Measurements from ENCODE around the gene SLC3A2.
"Not testable (repeated sequence)": the region's sequence is repeated elsewhere in the genome, so short reads cannot be mapped to it uniquely, and the experiment has no call there.

SLC3A2 gene

GRCh38 chr11:62928011-62928410 lies 47.3 kb downstream of the SLC3A2 start:
- H3K36me3 ChIP-seq (ENCODE audit: control insufficient read depth in 5 of 5, insufficient read depth in 5 of 5, low read length in 5 of 5): no peaks in the 10 kb centered on the region
- H3K27me3 ChIP-seq (ENCODE audit: control insufficient read depth in 5 of 5, insufficient read depth in 4 of 5, low read length in 5 of 5): peaks cover 31 to 60% (median 40%) of the 10 kb centered on the region in 5 donors

GRCh38 chr11:62930157-62930556 lies 49.5 kb downstream of the SLC3A2 start:
- peaks cover 3 to 17% (median 14%) of the 10 kb centered on the region in 5 donors for H3K4me1 ChIP-seq (ENCODE audit: control insufficient read depth in 5 of 5, insufficient read depth in 5 of 5, low read length in 5 of 5)
- H3K27ac ChIP-seq (ENCODE audit: low read depth, low read length): no peak overlapping the region
- no peaks in the 10 kb centered on the region for H3K9me3 ChIP-seq (ENCODE audit: control insufficient read depth in 5 of 5, low read length in 5 of 5)
- H3K4me3 ChIP-seq (ENCODE audit: low read depth in 1 of 5, low read length in 5 of 5): no peak overlapping the region
- peaks cover 26 to 47% (median 28%) of the 10 kb centered on the region in 5 donors for H3K27me3 ChIP-seq (ENCODE audit: control insufficient read depth in 5 of 5, insufficient read depth in 4 of 5, low read length in 5 of 5)
- H3K36me3 ChIP-seq (ENCODE audit: control insufficient read depth in 5 of 5, insufficient read depth in 5 of 5, low read length in 5 of 5): no peaks in the 10 kb centered on the region
- H3K9ac ChIP-seq (ENCODE audit: low read length in 5 of 5): no peak overlapping the region

More at GRCh38 chr11:62928011-62928410, 47.3 kb downstream of the SLC3A2 start:
- Histone ChIP-seq H3K9me3 (ENCODE audit: control insufficient read depth in 5 of 5, low read length in 5 of 5) (no peaks in the 10 kb centered on the region), H3K27ac (ENCODE audit: low read depth, low read length) (no peak overlapping the region), H3K4me3 (ENCODE audit: low read depth in 1 of 5, low read length in 5 of 5) (no peak overlapping the region), H3K4me1 (ENCODE audit: control insufficient read depth in 5 of 5, insufficient read depth in 5 of 5, low read length in 5 of 5) (peaks cover 3 to 28% (median 25%) of the 10 kb centered on the region in 5 donors), H3K9ac (ENCODE audit: low read length in 5 of 5) (no peak overlapping the region)

GRCh38 chr11:62930666-62931065 lies 50.0 kb downstream of the SLC3A2 start:
- Histone ChIP-seq H3K9me3 (ENCODE audit: control insufficient read depth in 5 of 5, low read length in 5 of 5) (no peaks in the 10 kb centered on the region), H3K4me3 (ENCODE audit: low read depth in 1 of 5, low read length in 5 of 5) (no peak overlapping the region), H3K27me3 (ENCODE audit: control insufficient read depth in 5 of 5, insufficient read depth in 4 of 5, low read length in 5 of 5) (peaks cover 21 to 42% (median 23%) of the 10 kb centered on the region in 5 donors), H3K4me1 (ENCODE audit: control insufficient read depth in 5 of 5, insufficient read depth in 5 of 5, low read length in 5 of 5) (peaks cover 3 to 14% (median 13%) of the 10 kb centered on the region in 5 donors), H3K9ac (ENCODE audit: low read length in 5 of 5) (no peak overlapping the region), H3K27ac (ENCODE audit: low read depth, low read length) (no peak overlapping the region), H3K36me3 (ENCODE audit: control insufficient read depth in 5 of 5, insufficient read depth in 5 of 5, low read length in 5 of 5) (no peaks in the 10 kb centered on the region)

GRCh38 chr11:62931499-62932278 lies 51.0 kb downstream of the SLC3A2 start:
- no peak overlapping the region for H3K9ac ChIP-seq (ENCODE audit: low read length in 5 of 5)
- H3K27me3 ChIP-seq (ENCODE audit: control insufficient read depth in 5 of 5, insufficient read depth in 4 of 5, low read length in 5 of 5): peaks cover 12 to 32% (median 15%) of the 10 kb centered on the region in 5 donors
- no peaks in the 10 kb centered on the region for H3K36me3 ChIP-seq (ENCODE audit: control insufficient read depth in 5 of 5, insufficient read depth in 5 of 5, low read length in 5 of 5)
- no peak overlapping the region for H3K4me3 ChIP-seq (ENCODE audit: low read depth in 1 of 5, low read length in 5 of 5)
- no peaks in the 10 kb centered on the region for H3K9me3 ChIP-seq (ENCODE audit: control insufficient read depth in 5 of 5, low read length in 5 of 5)
- peaks cover 0 to 3% (median 3%) of the 10 kb centered on the region in 5 donors for H3K4me1 ChIP-seq (ENCODE audit: control insufficient read depth in 5 of 5, insufficient read depth in 5 of 5, low read length in 5 of 5)
- no peak overlapping the region for H3K27ac ChIP-seq (ENCODE audit: low read depth, low read length)

GRCh38 chr11:62933285-62933684 lies 52.6 kb downstream of the SLC3A2 start:
- Histone ChIP-seq H3K36me3 (ENCODE audit: control insufficient read depth in 5 of 5, insufficient read depth in 5 of 5, low read length in 5 of 5) (no peaks in the 10 kb centered on the region), H3K27ac (ENCODE audit: low read depth, low read length) (no peak overlapping the region), H3K4me3 (ENCODE audit: low read depth in 1 of 5, low read length in 5 of 5) (no peak overlapping the region), H3K9ac (ENCODE audit: low read length in 5 of 5) (no peak overlapping the region), H3K4me1 (ENCODE audit: control insufficient read depth in 5 of 5, insufficient read depth in 5 of 5, low read length in 5 of 5) (no peaks in the 10 kb centered on the region), H3K27me3 (ENCODE audit: control insufficient read depth in 5 of 5, insufficient read depth in 4 of 5, low read length in 5 of 5) (peaks cover 0 to 17% (median 5%) of the 10 kb centered on the region in 5 donors), H3K9me3 (ENCODE audit: control insufficient read depth in 5 of 5, low read length in 5 of 5) (no peaks in the 10 kb centered on the region)

- Histone ChIP-seq H3K4me1 (ENCODE audit: control insufficient read depth in 5 of 5, insufficient read depth in 5 of 5, low read length in 5 of 5) (no peaks in the 10 kb centered on the region), H3K36me3 (ENCODE audit: control insufficient read depth in 5 of 5, insufficient read depth in 5 of 5, low read length in 5 of 5) (no peaks in the 10 kb centered on the region), H3K9me3 (ENCODE audit: control insufficient read depth in 5 of 5, low read length in 5 of 5) (no peaks in the 10 kb centered on the region), H3K27ac (ENCODE audit: low read depth, low read length) (no peak overlapping the region), H3K27me3 (ENCODE audit: control insufficient read depth in 5 of 5, insufficient read depth in 4 of 5, low read length in 5 of 5) (peaks cover 0 to 12% (median 5%) of the 10 kb centered on the region in 5 donors), H3K9ac (ENCODE audit: low read length in 5 of 5) (no peak overlapping the region), H3K4me3 (ENCODE audit: low read depth in 1 of 5, low read length in 5 of 5) (no peak overlapping the region)
Measured at GRCh38 chr11:62933750-62934495, 53.2 kb downstream of the SLC3A2 start.

DNA sequence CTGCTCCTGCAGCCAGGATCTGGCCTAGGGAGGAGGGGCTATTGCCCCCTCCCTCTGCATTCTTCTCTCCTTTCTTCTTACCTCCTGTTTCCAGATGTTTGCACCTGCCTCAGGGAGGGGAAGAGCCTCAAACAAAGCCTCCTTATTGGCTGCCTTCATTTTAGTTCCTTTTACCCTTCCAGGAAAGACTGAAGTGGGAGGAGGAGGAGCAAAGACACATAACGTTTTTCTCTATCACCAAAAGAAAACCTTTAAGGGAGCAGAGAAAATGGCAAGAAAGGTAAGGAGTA lies 53.7 kb downstream of the SLC3A2 start:
- H3K4me3 ChIP-seq (ENCODE audit: low read depth in 1 of 5, low read length in 5 of 5): no peak overlapping the region
- H3K36me3 ChIP-seq (ENCODE audit: control insufficient read depth in 5 of 5, insufficient read depth in 5 of 5, low read length in 5 of 5): no peaks in the 10 kb centered on the region

GRCh38 chr11:62937528-62937927 lies 56.8 kb downstream of the SLC3A2 start:
- not testable (repeated sequence) for H3K36me3 ChIP-seq (ENCODE audit: control insufficient read depth in 5 of 5, insufficient read depth in 5 of 5, low read length in 5 of 5); H3K9me3 ChIP-seq (ENCODE audit: control insufficient read depth in 5 of 5, low read length in 5 of 5); H3K4me3 ChIP-seq (ENCODE audit: low read depth in 1 of 5, low read length in 5 of 5); H3K4me1 ChIP-seq (ENCODE audit: control insufficient read depth in 5 of 5, insufficient read depth in 5 of 5, low read length in 5 of 5); H3K27me3 ChIP-seq (ENCODE audit: control insufficient read depth in 5 of 5, insufficient read depth in 4 of 5, low read length in 5 of 5); H3K9ac ChIP-seq (ENCODE audit: low read length in 5 of 5); H3K27ac ChIP-seq (ENCODE audit: low read depth, low read length)

More for the DNA sequence above, 53.7 kb downstream of the SLC3A2 start:
- no peaks in the 10 kb centered on the region for H3K4me1 ChIP-seq (ENCODE audit: control insufficient read depth in 5 of 5, insufficient read depth in 5 of 5, low read length in 5 of 5)
- H3K9me3 ChIP-seq (ENCODE audit: control insufficient read depth in 5 of 5, low read length in 5 of 5): no peaks in the 10 kb centered on the region
- peaks cover 0 to 12% (median 5%) of the 10 kb centered on the region in 5 donors for H3K27me3 ChIP-seq (ENCODE audit: control insufficient read depth in 5 of 5, insufficient read depth in 4 of 5, low read length in 5 of 5)
- no peak overlapping the region for H3K9ac ChIP-seq (ENCODE audit: low read length in 5 of 5)
- no peak overlapping the region for H3K27ac ChIP-seq (ENCODE audit: low read depth, low read length)
